Endodermal cell (in vitro differentiated cells): ENCODE results near the gene FIBCD1. TPM values are rescaled to one million over a fixed set of nuclear protein-coding genes. Genes with fewer than 3 reads are reported as not detected.

ENCODE experiments used
- DNase-seq: peaks from one replicate; pipeline ENCODE4 v3.0.0-alpha.2; 2017
- H3K27ac ChIP-seq: 2 replicates; pipeline ENCODE4 v1.5.1; 2013; ENCODE audit warnings: mild to moderate bottlenecking, low read depth, low read length, moderate library complexity
- H3K27me3 ChIP-seq: 2 replicates; pipeline ENCODE4 v1.6.1; 2013; ENCODE audit warnings: mild to moderate bottlenecking, low read length, moderate library complexity; ENCODE audit not compliant: insufficient read depth, control insufficient read depth, poor library complexity, severe bottlenecking
- H3K36me3 ChIP-seq: 2 replicates; pipeline ENCODE4 v1.7.0; 2013; ENCODE audit warnings: mild to moderate bottlenecking, low read length, moderate library complexity; ENCODE audit not compliant: control insufficient read depth, insufficient read depth
- H3K4me1 ChIP-seq: one replicate; pipeline ENCODE4 v1.7.0; 2013; ENCODE audit warnings: low read length; ENCODE audit not compliant: control insufficient read depth, insufficient read depth
- H3K4me3 ChIP-seq: 2 replicates; pipeline ENCODE4 v1.5.1; 2013; ENCODE audit warnings: mild to moderate bottlenecking, low read length, moderate library complexity
- H3K9ac ChIP-seq: 2 replicates; pipeline ENCODE4 v1.6.1; 2013; ENCODE audit warnings: mild to moderate bottlenecking, low read length, moderate library complexity; ENCODE audit not compliant: poor library complexity, severe bottlenecking; ENCODE audit errors: extremely low read depth
- H3K9me3 ChIP-seq: 2 replicates; pipeline ENCODE4 v1.6.1; 2013; ENCODE audit warnings: mild to moderate bottlenecking, low read length, moderate library complexity; ENCODE audit not compliant: control insufficient read depth
- H3K27ac Mint-ChIP-seq: 2 replicates; pipeline ENCODE4 v1.8.0; 2020; ENCODE audit warnings: mixed read lengths
- H3K27me3 Mint-ChIP-seq: 2 replicates; pipeline ENCODE4 v1.8.0; 2021; ENCODE audit warnings: mild to moderate bottlenecking, mixed read lengths; ENCODE audit not compliant: insufficient read depth
- H3K36me3 Mint-ChIP-seq: 2 replicates; pipeline ENCODE4 v1.8.0; 2020; ENCODE audit warnings: low read depth, mixed read lengths
- H3K4me1 Mint-ChIP-seq: 2 replicates; pipeline ENCODE4 v1.8.0; 2020; ENCODE audit warnings: mixed read lengths
- H3K4me3 Mint-ChIP-seq: 2 replicates; pipeline ENCODE4 v1.8.0; 2020; ENCODE audit warnings: mild to moderate bottlenecking, moderate library complexity, mixed read lengths
- H3K9me3 Mint-ChIP-seq: 2 replicates; pipeline ENCODE4 v1.8.0; 2020; ENCODE audit warnings: mild to moderate bottlenecking, mixed read lengths
- WGBS, 2 experiments: methylation state at CpG; one replicate each; pipeline versions ENCODE4 v1.1.5 to v1.1.7; 2013; ENCODE audit warnings: missing lambda C conversion rate in 2 of 2, mixed read lengths in 1 of 2; ENCODE audit not compliant: insufficient coverage in 1 of 2, insufficient read length in 1 of 2; 5-methylcytosine and 5-hydroxymethylcytosine counted together
- total RNA-seq, 2 donors: library from RNA; stranded (reverse); fragmentation: NEBNext Ultra II Directional in 1 of 2; extraction: Animal tissue kit (Norgen Biotek cat#: 25700) in 1 of 2; gene quantifications; 2 replicates in 1 of 2; 3 replicates in 1 of 2; pipeline ENCODE4 v1.2.1, GENCODE V29; 2021
- TF ChIP-seq, protein P1 (sequence below): fragments of 200-600 bp; sonication (generic); conservative IDR thresholded peaks from 2 replicates; pipeline ENCODE4 v1.5.0; 2021; ENCODE audit warnings: antibody characterized with exemption, mild to moderate bottlenecking

FIBCD1 gene
- total RNA-seq, 2 donors from 2014 or later = 2.8 to 3.7 TPM

DNA sequence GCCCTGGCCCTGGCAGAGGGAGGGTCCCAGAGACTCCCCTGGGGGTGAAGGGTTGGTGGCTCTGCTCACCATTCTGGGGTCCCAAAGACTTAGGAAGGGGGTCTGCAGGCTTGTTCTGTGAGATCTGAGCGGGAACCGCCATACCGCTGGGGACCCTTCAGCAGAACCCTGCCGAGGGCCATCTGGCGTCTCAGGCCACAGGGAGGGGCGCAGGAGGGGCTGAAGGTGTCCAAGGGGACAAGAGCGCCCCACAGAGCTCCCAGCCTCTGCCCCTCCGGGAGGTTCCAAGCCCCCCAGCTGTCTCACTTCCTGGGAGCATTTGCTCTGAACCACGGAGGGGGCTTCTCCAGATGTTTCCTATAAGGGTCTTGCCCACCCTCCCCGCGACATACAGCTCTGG, 4.8 kb downstream of the FIBCD1 start:
- 83 to 91% methylated on average over 9 to 11 of the region's 11 CpGs for WGBS, 2 experiments
- H3K36me3 ChIP-seq = no peaks in the 10 kb centered on the region
- Mint-ChIP-seq H3K4me1 (peaks cover 2% of the 10 kb centered on the region), H3K27ac (no peak overlapping the region), H3K4me3 (no peak overlapping the region), H3K27me3 (peaks cover 23% of the 10 kb centered on the region), H3K36me3 (no peaks in the 10 kb centered on the region), H3K9me3 (no peaks in the 10 kb centered on the region)
- H3K27ac ChIP-seq = no peak overlapping the region
- DNase-seq = no peak
- H3K9ac ChIP-seq = no peak overlapping the region
- TF ChIP-seq, protein P1, sequence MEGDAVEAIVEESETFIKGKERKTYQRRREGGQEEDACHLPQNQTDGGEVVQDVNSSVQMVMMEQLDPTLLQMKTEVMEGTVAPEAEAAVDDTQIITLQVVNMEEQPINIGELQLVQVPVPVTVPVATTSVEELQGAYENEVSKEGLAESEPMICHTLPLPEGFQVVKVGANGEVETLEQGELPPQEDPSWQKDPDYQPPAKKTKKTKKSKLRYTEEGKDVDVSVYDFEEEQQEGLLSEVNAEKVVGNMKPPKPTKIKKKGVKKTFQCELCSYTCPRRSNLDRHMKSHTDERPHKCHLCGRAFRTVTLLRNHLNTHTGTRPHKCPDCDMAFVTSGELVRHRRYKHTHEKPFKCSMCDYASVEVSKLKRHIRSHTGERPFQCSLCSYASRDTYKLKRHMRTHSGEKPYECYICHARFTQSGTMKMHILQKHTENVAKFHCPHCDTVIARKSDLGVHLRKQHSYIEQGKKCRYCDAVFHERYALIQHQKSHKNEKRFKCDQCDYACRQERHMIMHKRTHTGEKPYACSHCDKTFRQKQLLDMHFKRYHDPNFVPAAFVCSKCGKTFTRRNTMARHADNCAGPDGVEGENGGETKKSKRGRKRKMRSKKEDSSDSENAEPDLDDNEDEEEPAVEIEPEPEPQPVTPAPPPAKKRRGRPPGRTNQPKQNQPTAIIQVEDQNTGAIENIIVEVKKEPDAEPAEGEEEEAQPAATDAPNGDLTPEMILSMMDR = no peak
- H3K4me3 ChIP-seq = no peak overlapping the region
- H3K4me1 ChIP-seq = no peaks in the 10 kb centered on the region
- H3K27me3 ChIP-seq = peaks cover 25% of the 10 kb centered on the region
- no peaks in the 10 kb centered on the region for H3K9me3 ChIP-seq

DNA sequence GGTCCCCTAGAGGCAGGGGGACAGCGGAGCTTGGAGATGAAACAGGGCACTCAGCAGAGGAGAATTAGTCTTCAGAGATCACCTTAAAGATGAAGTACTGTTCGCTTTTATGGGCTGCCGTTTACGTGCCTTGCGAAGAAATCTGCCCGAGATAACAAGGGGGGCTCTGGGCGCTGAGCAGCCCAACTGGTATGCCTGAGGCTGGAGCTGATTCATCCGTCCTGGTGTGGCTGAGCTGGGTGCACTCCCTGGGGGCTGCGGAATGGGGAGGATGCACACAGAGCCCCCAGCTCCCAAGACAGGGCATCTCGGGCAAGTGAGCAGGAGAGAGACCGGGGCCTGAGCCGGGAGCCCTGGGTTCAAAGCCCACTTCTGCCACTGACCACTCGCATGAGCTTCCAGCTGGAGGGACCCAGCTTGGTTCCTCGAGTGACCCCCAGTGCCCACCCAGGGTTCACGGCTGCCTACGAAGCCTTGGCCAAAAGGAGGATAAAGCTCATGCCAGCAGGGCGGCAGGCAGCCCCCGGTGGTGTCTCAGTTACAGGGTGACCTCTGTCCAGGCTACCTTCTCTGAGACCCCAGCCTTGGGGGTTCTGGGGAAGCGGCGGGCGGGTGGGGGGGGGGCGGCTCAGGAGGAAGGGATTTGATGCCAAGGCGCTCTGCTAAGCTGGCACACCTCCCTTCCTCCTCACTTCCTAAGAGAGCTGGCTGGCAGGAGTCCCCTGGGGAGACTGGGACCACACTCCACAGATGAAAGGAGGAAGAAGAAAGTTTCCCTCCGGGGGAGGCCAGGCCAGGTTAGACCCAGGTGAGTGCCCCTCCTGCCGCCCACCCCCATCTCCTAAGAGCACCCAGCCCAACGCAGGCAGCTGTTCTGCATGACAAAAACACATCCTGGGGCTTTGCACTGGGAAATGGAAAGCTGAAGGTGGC, 5.7 kb downstream of the FIBCD1 start:
- 58 to 69% methylated on average over 15 to 25 of the region's 26 CpGs for WGBS, 2 experiments
- no peak overlapping the region for H3K27ac ChIP-seq
- H3K9ac ChIP-seq = no peak overlapping the region
- H3K4me3 ChIP-seq = no peak overlapping the region
- Mint-ChIP-seq H3K27me3 (peaks cover 20% of the 10 kb centered on the region), H3K9me3 (no peaks in the 10 kb centered on the region), H3K36me3 (no peaks in the 10 kb centered on the region), H3K4me1 (peaks cover 2% of the 10 kb centered on the region), H3K4me3 (no peak overlapping the region), H3K27ac (no peak overlapping the region)
- no peak for DNase-seq
- no peaks in the 10 kb centered on the region for H3K4me1 ChIP-seq
- H3K36me3 ChIP-seq = no peaks in the 10 kb centered on the region
- peaks cover 18% of the 10 kb centered on the region for H3K27me3 ChIP-seq
- no peaks in the 10 kb centered on the region for H3K9me3 ChIP-seq
- TF ChIP-seq, protein P1 = no peak

DNA sequence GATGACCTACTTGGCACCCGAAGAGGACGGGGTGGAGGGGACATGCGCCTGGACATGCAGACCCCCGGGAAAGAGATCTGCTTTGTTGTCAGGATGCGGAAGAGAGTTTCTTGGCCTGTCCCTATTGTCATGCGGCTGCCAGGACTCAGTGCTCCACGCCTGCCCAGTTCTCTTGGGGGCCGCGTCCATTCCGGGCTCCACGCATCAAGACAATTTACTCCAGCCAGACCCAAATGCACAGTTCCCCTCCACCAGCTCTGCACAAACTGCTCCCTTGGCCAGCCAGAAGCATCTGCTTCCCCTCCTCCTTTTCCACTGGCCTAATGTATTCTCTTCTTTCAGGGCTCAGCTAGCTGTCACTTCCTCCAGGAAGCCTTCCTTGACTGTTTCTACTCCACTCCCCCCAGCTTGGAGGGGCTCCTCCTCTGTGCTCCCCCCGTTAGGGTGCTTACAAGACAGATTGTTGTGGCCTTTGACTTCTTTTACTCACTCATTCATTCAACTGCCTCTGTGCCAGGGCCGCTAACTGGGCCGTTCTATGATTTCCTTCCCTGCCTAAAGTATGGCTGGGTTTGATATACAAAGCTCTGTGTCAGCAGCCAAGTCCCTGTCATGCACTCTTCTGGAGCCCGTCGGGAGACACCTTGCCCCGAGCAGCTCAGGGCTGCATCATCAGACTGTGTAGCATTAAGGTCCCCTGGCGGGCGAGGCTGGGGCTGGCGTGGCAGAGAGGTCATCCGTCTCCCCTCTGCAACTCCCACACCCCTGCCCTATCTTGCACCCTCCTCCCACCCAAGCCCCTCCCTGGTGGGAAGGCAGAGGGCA, 6.6 kb downstream of the FIBCD1 start:
- Mint-ChIP-seq H3K4me3 (no peak overlapping the region), H3K27ac (no peak overlapping the region)

More for the DNA sequence above, 6.6 kb downstream of the FIBCD1 start:
- Histone ChIP-seq H3K27me3 (peaks cover 9% of the 10 kb centered on the region), H3K36me3 (no peaks in the 10 kb centered on the region), H3K9me3 (no peaks in the 10 kb centered on the region), H3K4me3 (no peak overlapping the region), H3K27ac (no peak overlapping the region), H3K4me1 (no peaks in the 10 kb centered on the region), H3K9ac (no peak overlapping the region)
- H3K4me1 Mint-ChIP-seq = peaks cover 2% of the 10 kb centered on the region
- 72 to 74% methylated on average over 9 to 21 of the region's 21 CpGs for WGBS, 2 experiments
- peak; percentile 81 for DNase-seq
- H3K36me3 Mint-ChIP-seq = no peaks in the 10 kb centered on the region
- H3K9me3 Mint-ChIP-seq = no peaks in the 10 kb centered on the region
- H3K27me3 Mint-ChIP-seq = peaks cover 15% of the 10 kb centered on the region
- TF ChIP-seq, protein P1 = peak; percentile 44
